Activated CD8-positive, alpha-beta memory T cell treated with anti-CD3 and anti-CD28 coated beads for 48 hours (primary cell): ENCODE measurements around the gene LHX4.

Source experiments
- DNase-seq, 3 experiments: peaks; one replicate each; pipeline ENCODE4 v3.0.0-alpha.2; 2020; ENCODE audit warnings: low read depth in 2 of 3, low spot score in 2 of 3

LHX4 gene

DNA sequence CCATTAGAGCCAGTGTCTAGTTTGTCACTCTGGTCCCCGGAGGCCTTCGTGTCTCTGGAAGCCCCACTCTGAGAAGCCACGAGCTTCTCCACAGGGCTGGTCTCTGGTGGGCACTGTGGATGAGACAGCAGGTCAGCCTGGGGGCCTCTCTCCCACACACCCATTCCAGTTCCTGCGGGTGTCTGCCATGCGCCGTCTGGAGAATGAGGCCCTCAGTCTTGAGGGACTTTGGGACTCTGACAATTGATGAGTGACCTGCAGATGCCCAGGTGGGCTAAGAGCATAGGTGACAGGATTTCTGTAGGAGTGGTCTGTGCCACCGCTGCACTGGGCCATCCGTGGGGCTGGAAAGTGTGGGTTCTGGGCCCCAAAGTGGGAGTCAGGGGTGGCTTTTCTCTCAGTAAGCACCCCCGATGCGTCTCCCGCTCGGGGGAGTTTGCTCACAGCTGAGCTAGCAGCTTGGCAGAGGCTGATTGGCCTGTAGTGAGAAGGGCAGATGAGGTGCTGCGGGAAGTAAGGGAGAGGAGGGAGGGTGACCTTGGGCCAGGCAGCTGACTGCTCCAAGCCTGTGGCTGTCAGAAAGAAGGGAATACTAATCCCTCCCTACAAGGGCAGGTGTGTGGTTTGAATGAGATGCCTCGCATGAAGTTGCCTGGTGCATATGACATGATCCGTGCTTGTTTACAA, 26.4 kb downstream of the LHX4 start:
- DNase-seq = no peak

DNA sequence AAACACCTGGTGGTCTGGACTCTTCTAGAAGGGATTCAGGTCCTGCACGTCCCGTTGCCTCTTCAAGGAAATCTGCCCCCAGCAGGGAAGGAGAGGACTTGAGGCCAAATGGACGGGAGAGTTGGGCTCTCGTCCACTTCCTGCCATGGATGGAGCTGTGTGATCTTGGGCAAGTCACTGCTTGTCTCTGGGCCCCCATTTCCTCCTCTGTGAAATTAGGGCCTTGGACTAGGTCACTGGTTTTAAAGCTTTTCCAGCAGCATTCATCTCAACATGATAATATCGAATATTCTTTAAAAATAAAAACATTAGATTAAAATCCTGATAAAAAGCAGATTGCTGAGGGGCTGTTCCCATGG, 26.9 kb downstream of the LHX4 start:
- no peak for DNase-seq

DNA sequence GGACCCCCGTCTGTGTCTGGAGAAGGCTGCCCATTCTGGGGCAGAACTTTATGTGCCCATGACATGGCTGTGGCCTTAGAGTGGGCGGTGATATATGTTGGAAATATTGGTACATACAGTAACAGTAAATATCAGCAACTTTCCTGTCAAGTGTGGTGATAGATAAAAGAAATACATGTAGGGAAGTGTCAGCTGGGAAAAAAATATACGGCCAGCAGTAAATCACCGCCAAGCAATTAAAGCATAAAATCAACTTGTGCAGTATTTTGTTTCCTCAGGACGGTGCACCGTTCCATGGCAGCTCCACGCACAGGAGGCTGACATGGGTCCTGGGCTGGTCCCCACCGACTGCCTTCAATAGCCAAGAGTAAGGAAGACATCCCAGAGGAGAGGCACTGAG, 27.4 kb downstream of the LHX4 start:
- DNase-seq = no peak

DNA sequence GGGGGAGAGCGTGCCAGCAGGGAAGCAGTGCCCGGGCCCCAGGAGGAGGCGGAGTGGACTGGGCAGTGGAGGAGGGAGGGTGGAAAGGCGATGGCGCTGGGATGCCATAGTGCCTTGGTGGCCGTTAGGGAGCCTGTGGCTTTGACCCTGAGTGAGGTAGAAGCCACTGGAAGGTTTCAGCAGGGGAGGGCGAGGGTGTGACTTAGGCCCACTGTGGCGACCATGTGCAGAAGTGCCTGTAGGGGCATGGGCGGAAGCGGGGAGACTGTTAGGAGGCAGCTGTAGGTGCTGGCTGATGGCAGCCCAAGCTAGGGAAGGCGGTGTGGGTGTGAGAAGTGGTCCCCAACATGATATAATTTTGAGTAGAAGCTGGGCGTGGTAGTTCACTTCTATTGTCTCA, 28.2 kb downstream of the LHX4 start:
- DNase-seq = no peak

DNA sequence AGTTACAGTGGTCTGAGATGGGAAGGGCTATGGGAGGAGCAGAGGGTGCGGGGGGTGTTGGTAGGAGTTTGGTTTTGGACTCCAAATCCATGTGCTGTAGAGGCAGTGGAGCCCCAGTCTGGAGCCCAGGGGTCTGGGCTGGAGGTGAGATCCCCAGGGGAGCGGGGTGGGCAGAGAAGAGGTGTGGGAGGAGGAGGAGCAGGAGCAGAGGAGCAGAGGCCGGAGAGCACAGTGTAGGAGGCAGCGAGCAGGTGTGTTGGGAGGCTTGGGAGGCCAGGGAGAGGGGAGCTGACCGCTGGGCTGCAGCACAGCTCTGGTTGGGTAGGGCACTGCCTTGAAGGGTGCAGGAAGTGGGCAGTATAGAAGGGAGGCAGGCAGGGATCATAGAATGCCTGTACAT, 28.9 kb downstream of the LHX4 start:
- no peak for DNase-seq

DNA sequence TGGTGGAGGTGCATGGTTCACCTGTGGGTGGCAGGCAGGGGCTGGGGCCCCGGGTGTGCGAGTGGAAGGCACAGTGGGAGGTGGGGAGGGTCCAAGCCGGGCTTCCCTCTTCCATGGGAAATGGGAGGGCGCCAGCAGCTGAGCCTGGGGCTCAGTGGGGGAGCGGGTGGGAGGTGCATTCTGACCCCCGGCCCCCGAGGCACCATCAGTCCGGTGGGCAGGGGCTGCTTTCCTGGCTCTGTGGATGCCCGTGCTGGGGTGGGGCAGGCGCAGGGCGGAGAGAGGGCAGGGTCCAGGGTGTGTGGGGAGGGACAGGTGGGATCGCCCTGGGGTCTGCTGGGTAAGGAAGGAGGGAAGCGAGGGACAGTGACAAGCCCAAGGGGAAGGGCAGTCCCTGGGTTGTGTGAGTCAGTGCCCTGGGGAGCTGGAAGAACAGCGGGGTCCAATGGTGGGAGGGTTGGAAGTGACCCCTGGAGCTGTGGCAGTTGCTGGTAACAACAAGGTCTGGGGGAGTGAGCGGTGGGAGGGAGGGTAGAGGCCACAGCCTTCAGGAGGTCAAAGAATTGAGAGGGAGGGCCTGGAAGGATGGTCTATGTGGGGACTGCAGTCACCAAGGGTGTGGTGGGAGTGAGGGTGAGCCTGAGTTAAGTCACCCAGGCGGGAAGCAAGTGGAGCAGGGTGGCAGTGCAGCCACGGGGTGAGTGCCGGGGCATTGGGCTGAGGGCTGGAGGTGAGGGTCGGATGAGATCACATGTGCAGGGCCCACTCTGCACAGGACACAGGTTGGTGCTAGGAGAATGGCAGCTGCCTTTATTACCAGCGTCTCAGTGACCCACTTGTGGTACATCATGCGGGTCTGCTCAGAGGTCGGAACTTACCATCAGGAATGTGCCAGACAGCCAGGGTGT, 29.6 kb downstream of the LHX4 start:
- no peak for DNase-seq

DNA sequence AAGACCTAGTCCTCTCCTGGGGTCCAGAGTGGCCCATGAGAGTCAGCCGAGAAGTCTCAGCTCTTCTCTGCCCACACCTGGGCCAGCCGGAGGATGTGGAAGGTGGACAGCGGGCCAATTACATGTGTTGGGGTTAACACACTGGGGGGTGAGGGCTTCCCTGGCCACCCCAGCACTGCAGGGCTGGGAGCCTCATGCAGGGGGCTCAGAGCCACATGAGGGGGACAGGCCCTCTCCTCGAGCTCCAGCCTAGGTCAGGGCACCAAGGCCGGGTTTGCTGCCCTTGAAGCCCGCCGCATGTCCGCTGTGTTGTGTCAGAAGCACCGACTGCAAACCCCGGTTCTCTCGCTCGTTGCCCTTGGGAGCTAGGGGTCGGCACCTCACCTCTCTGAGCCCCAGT, 30.5 kb downstream of the LHX4 start:
- DNase-seq = no peak

DNA sequence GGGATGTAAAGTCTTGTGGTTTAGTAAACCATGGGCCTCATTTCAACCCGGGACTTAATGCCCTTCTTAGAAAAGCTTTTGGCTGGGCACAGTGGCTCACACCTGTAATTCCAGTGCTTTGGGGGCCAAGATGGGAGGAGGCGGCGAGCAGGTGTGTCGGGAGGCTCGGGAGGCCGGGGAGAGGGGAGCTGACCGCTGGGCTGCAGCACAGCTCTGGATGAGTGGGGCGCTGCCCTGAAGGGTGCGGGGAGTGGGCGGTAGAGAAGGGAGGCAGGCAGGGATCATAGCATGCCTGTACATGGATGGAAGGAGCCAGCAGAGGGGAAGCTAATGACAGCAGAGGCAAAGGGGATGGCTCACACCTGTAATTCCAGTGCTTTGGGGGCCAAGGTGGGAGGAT, 31.0 kb downstream of the LHX4 start:
- no peak for DNase-seq

DNA sequence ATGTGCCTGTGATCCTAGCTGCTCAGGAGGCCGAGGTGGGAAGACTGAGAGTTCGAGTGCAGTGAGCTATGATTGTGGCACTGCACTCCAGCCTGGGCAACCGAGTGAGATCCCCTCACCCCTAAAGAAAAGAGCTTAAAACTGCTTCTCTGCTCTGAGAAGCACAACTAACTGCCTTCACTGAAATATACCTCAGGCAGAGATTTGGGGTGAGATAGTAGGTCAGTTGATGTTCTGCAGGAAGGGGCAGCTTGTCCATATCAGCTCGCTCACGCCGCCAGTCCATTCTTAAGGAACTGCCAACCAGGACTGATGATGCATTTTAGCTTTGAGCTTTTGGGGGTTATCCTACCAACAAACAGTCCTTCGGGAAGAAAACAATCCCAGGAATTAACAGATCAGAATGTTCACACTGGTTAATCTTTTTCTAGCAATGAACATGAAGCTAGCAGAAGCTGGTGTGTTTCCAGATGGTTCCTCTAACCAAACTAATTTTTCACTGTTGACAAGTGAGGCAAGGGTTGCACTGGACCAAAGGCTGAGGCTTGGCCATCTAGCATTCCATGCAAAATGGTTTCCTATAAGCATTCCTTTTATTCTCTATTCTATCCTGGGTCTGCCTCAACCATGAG, 31.6 kb downstream of the LHX4 start:
- DNase-seq = no peak

DNA sequence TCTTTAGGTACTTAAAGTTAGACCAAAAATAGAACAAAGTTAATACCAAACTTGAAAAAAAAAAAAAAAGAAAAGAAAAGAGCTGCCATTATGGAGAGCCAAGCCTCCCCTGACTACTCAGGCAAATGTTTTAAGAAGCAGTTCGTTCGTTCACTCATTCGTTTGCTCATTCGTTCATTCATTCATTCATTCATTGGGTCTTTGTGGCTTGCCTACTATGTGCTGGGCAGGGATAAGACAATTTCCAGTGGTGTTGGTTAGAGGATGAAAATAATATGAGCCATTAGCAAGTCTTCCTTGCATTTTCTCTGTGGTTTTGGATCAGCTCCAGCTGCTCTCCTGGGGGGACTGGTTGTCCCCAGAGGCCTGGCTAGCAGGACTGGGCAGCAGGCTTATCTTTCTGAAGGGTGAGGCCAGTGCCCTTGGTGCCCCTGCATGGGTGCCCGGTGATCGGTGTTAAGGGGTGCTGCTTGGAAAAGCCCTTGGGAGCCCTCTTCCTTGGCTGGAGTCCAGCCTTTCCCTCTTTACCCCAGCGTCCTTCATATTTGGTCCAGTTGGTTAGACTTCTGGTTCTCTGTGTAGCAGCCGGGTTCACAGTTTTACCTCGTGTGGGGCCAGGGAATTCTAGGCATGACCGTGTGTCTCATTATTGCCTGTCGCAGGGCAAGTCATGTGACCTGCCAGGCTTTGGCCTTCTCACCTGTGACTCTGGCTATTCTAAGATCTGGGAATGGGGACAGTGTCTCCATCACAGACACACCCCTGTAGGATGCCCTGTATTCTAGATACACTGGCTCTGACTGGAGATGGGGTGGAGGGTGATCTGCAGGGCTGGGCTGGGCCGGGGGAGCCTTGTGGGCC, 32.8 kb downstream of the LHX4 start:
- no peak for DNase-seq

DNA sequence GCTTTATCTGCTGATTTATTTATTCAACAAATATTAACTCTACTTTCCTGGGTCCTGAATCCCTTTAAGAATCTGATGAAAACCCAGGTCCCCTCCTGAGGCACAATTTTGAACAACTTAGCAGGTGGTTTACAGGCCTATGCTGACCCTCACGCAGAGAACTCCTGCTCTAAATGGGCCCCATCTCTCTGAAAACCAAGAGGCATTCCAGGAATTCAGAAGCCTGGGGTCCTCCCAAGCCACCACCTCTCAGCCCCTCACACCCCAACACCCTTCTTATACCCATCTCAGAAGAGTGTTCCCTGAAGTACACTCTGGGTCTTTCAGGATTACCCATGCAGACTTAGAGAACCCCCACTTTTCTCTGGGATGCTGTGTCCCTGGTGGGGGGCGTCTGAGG, 34.5 kb downstream of the LHX4 start:
- no peak for DNase-seq

DNA sequence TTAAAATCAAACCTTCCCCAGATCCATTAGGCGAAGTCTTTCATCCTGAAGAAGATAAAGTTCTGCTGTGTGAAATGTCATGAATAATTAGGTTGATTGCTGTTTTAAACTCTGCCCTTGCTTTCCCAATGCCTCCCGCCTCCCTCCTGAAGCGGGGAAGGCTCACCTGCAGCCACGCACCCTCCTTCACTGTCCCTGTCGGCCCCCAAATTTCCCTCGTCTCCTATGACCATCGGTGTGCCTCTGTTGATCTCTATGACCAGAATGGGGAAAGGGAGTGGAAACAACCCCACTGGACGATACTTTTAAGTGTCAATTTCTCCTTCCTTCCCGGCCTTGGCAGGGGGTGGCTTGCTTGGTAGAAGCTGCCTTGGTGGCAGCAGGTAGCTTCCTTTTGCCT, 35.1 kb downstream of the LHX4 start:
- DNase-seq = no peak

DNA sequence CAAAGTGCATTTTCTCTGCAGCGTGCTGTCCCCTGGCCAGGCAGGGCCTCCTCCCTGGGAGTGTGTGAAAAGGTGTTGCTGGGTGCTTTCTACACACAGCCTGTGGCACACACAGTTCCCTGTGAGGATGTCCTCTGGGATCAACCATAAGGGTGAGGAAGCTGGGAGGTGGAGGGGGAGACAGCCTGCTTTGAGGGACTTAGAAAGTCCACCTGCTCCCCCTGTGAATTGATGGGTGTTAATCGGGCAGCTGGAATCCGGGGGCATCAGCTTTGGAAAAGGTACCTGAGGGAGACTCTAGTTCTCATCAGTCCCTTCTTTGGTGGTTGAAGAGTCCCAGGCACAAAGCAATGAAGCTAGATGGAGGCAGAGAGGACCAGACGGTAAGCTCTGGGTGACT, 35.8 kb downstream of the LHX4 start:
- DNase-seq = no peak

DNA sequence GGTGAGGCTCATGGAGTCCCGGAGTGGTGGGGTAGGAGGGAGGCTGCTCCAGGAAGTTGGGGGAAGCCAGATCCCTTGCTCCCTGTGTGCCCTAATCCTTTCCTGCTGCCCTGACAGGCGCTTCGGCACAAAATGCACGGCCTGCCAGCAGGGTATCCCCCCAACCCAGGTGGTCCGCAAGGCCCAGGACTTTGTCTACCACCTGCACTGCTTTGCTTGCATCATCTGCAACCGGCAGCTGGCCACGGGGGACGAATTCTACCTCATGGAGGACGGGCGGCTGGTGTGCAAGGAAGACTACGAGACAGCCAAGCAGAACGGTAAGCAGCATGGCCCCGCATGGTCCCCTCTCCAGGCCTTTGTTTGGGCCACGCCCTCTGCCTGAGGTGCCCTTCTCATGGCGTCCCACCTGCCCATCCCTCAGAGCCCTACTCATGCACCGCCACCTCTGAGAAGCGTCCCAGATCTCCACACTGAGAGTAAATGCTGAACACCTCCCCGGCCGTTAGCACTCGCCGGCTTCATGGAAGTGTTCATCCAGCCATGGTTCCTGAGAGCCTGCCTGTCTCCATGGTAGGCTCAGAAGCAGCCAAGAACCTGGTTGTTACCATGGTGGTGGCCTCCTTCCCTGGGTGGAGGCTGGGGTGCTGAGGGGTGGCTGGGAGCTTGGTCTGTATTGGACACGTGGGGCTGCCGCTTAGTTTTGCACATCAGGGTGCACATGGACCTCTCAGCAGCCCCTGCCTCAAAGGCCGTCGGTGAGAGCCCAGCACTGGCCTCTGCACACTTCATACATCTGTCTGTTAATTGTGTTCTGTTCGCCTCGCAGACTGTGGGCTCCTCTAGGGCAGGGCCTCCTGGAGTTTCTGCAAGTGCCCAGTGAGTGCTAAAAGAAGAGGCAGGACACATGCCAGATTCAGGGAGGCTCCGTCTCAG, 36.5 kb downstream of the LHX4 start:
- no peak for DNase-seq

DNA sequence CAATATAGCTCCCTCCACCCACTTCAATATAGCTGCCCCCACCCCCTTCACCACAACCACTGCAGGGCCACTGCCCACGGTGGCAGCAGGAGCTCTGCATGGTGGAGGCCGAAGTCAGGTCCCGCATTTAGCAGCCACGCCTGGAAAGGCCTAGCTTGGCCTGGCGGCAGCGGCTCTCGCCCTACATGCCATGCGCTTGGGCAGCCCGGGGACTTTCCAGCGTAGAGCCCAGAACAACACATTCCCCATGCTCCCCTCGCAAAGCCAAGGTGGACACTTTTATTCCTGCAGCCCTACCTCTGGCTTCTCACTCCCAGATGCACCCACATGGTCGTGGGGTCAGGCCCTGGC, 37.1 kb downstream of the LHX4 start:
- DNase-seq = no peak

DNA sequence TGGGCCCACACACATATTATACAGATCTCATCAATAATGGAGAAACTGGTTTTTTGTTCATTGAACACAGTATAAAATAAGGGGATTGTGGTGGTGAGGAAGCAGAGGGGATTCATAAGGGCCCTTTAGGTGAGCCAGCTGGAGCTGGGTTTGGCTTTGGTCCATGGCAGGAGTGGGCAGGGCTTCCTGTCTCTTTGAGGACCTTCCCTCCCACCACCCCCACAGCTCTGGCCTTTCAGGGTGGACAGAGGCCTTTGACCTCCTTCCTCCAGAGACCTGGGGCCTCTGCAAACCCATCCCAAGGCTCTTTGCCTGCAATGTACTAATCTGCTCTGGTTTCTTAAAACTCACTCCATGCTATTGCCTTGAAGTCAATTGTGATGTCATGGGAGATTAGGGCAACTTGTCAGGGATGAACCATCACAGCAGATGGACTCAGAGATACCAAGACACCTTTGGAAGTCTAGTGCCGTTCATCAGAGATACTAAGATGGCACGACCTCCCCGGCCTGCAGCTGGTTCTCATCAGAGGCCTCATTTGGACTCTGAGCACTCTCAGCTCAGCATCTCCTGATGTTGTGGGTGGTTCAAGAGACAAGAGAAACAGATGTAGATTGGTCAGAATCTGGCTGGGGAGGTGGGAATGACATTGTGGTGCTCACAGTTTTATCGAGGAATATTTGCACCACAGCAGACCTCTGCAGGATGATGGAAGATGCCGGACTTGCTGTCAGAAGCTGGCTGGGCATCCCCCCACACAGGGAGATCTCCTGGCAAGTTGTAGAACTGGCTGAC, 37.9 kb downstream of the LHX4 start:
- DNase-seq = no peak

DNA sequence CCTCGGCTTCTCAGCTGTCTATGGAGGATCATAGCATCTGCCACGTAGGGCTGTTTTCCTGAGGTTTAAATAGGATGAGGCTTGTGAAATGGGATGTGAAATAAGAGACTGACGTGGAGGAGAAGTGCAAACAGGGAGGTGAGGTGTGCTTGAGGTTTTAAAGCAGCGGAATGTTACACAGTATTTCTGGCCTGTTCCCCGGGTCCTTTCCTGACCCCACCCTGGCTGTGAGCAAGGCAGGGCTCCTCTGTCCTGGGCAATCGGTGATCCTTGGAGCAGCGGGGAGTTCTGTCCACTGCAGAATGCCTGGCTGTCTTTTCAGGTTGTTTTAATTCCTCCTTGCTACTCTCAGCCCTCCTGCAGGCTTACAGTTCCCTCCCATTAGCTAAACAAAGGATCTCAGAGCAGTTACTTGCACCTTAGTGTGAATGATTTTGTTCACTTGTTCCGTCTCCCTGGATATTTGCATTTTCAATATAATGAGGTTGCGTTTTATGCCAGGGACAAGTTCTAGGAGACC, 38.6 kb downstream of the LHX4 start:
- no peak for DNase-seq

DNA sequence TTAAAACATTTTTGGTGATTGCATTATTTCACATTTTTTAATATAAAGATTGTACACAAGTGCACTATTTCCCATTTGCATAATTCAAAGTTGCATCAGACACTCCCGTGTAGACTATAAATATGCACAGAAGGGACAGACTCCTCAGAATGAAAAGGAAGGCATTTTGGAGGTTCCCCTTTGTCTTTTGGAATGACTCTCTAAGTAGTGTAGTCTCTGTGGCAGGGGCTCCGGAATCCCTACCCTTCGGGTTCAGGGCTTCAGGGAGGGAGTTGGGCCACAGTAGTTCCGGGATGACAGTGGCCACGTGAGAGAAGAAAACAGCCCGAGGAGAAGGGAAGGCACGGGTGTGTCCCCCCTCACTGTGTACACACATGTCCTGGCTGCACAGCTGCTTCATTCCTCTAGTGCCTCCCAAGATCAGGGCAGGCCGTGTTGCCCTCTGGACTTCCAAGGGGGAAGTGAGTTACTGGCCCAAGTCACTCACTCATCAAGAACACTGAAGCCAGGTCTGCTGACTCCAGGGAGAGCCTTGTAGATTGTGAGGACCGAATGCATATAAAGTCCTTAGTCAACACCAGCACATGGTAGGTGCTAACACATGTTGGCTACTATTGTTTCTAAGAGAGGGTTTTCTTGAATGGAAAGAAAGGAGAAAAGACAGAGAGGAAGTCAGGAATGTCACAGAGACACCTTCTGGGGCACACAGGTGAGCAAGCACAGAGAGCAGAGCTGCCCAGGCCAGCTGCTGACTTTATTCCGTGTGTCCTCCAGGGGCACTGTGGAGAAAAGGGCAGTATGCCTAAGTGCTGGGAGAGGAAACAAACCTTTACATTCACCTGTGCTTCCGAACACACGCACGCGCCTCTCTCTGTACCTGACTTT, 39.8 kb downstream of the LHX4 start:
- no peak for DNase-seq
